Measurements from ENCODE around the gene KLHL26. TPM values are rescaled to one million over a fixed set of nuclear protein-coding genes. Genes with fewer than 3 reads are reported as not detected.

The KLHL26 gene
- total and polyA plus RNA-seq, 4 donors, result 2.3 to 5.9 (median 2.4) TPM

- H3K36me3 ChIP-seq (ENCODE audit: control insufficient read depth in 4 of 4, insufficient read depth in 3 of 4, low read depth in 1 of 4, low read length in 3 of 4), result no peaks in the 10 kb centered on the region
- no peak overlapping the region for H3K27ac ChIP-seq (ENCODE audit: low read depth in 1 of 2, low read length in 2 of 2)
- TF ChIP-seq ZBTB33 (IDR thresholded peaks at IDR 0.05), result no peak
- TF ChIP-seq HNF4A (conservative IDR thresholded peaks at IDR 0.05), result no peak
- TF ChIP-seq HNF4G (IDR thresholded peaks at IDR 0.05), result no peak
- no peak for TF ChIP-seq RXRA (IDR thresholded peaks at IDR 0.05)
- TF ChIP-seq FOXA1 (IDR thresholded peaks at IDR 0.05), result no peak
- no peak for TF ChIP-seq TAF1 (conservative IDR thresholded peaks at IDR 0.05)
- TF ChIP-seq NR2F2 (IDR thresholded peaks at IDR 0.05), result no peak
- no peak for TF ChIP-seq FOXA2 (IDR thresholded peaks at IDR 0.05)
- no peak for TF ChIP-seq RAD21 (IDR thresholded peaks at IDR 0.05)
- TF ChIP-seq MAX (IDR thresholded peaks at IDR 0.05), result no peak
- TF ChIP-seq CTCF (IDR thresholded peaks at IDR 0.05; ENCODE audit: low read depth, low read length, missing input control), result no peak
- H3K9me3 ChIP-seq (ENCODE audit: control insufficient read depth in 4 of 4, low read length in 3 of 4), result no peaks in the 10 kb centered on the region
- no peaks in the 10 kb centered on the region for H3K27me3 ChIP-seq (ENCODE audit: control insufficient read depth in 4 of 4, insufficient read depth in 4 of 4, low read length in 3 of 4)
- H3K4me1 ChIP-seq (ENCODE audit: control insufficient read depth in 4 of 4, insufficient read depth in 4 of 4, low read length in 3 of 4), result no peaks in the 10 kb centered on the region
- WGBS, result 82% methylated on average over 2 of the region's 2 CpGs
- H3K9ac ChIP-seq (ENCODE audit: low read depth in 1 of 2, low read length in 2 of 2), result no peak overlapping the region
- no peak overlapping the region for H3K4me3 ChIP-seq (ENCODE audit: low read depth in 1 of 3, low read length in 3 of 3)
- no peak for DNase-seq (ENCODE audit: low spot score)
Observed at GRCh38 chr19:18626906-18627305, 9.9 kb upstream of the KLHL26 start.

GRCh38 chr19:18629166-18630088 lies 7.4 kb upstream of the KLHL26 start:
- Histone ChIP-seq H3K9me3 (ENCODE audit: control insufficient read depth in 4 of 4, low read length in 3 of 4) (no peaks in the 10 kb centered on the region), H3K27me3 (ENCODE audit: control insufficient read depth in 4 of 4, insufficient read depth in 4 of 4, low read length in 3 of 4) (no peaks in the 10 kb centered on the region), H3K4me3 (ENCODE audit: low read depth in 1 of 3, low read length in 3 of 3) (no peak overlapping the region), H3K27ac (ENCODE audit: low read depth in 1 of 2, low read length in 2 of 2) (no peak overlapping the region), H3K36me3 (ENCODE audit: control insufficient read depth in 4 of 4, insufficient read depth in 3 of 4, low read depth in 1 of 4, low read length in 3 of 4) (no peaks in the 10 kb centered on the region), H3K4me1 (ENCODE audit: control insufficient read depth in 4 of 4, insufficient read depth in 4 of 4, low read length in 3 of 4) (no peaks in the 10 kb centered on the region), H3K9ac (ENCODE audit: low read depth in 1 of 2, low read length in 2 of 2) (no peak overlapping the region)
- no peak for DNase-seq (ENCODE audit: low spot score)
- TF ChIP-seq YY1 (IDR thresholded peaks at IDR 0.05), result peak; percentile 89
- TF ChIP-seq MAX (IDR thresholded peaks at IDR 0.05), result no peak
- TF ChIP-seq REST (IDR thresholded peaks at IDR 0.05), result no peak
- TF ChIP-seq SP1 (IDR thresholded peaks at IDR 0.05), result peak; percentile 73
- peak; percentile 57 for TF ChIP-seq NR2F2 (IDR thresholded peaks at IDR 0.05)
- 79% methylated on average over 15 of the region's 15 CpGs for WGBS

All from liver (tissue), 9 donors.